ENCODE results near the gene LPP. TPM values are rescaled to one million over a fixed set of nuclear protein-coding genes. Genes with fewer than 3 reads are reported as not detected.

The LPP gene
- total RNA-seq, 1 experiment from 2014 or later: 264 TPM

GRCh38 chr3:188327433-188327832, 173.5 kb downstream of the LPP start:
- Mint-ChIP-seq H3K27ac (ENCODE audit: unreplicated experiment) (no peak overlapping the region), H3K36me3 (ENCODE audit: insufficient read depth, unreplicated experiment) (peaks cover 3% of the 10 kb centered on the region), H3K9me3 (ENCODE audit: low read depth, unreplicated experiment) (no peaks in the 10 kb centered on the region), H3K4me3 (ENCODE audit: low read depth, unreplicated experiment) (no peak overlapping the region), H3K4me1 (ENCODE audit: low read depth, unreplicated experiment) (peaks cover 25% of the 10 kb centered on the region), H3K27me3 (ENCODE audit: unreplicated experiment) (no peaks in the 10 kb centered on the region)
- CTCF ChIA-PET: no interaction called here
- DNase-seq: no peak
- BruUV-seq (replicated peaks): no TSS peak
- intact Hi-C loops (cut with micrococcal nuclease; ENCODE audit: unreplicated experiment): no loop called here
- TF ChIP-seq CTCF (IDR thresholded peaks at IDR 0.05; ENCODE audit: unreplicated experiment): no peak

- Mint-ChIP-seq H3K36me3 (ENCODE audit: insufficient read depth, unreplicated experiment) (peaks cover 3% of the 10 kb centered on the region), H3K4me3 (ENCODE audit: low read depth, unreplicated experiment) (no peak overlapping the region), H3K9me3 (ENCODE audit: low read depth, unreplicated experiment) (no peaks in the 10 kb centered on the region), H3K4me1 (ENCODE audit: low read depth, unreplicated experiment) (peaks cover 10% of the 10 kb centered on the region), H3K27me3 (ENCODE audit: unreplicated experiment) (no peaks in the 10 kb centered on the region), H3K27ac (ENCODE audit: unreplicated experiment) (no peak overlapping the region)
- BruUV-seq (replicated peaks): no TSS peak
- CTCF ChIA-PET: interaction anchor here (0.5 to 0.6 kb wide), 2 partner anchors 100 to 111 kb away, joined by 3 read pairs; no protein-coding TSS in a partner anchor
- no peak for TF ChIP-seq CTCF (IDR thresholded peaks at IDR 0.05; ENCODE audit: unreplicated experiment)
- no peak for DNase-seq
- intact Hi-C loops (cut with micrococcal nuclease; ENCODE audit: unreplicated experiment): no loop called here
These were observed 176.2 kb downstream of the LPP start for GRCh38 chr3:188330138-188330537.

GRCh38 chr3:188331166-188331565, 177.2 kb downstream of the LPP start:
- Mint-ChIP-seq H3K36me3 (ENCODE audit: insufficient read depth, unreplicated experiment) (peaks cover 3% of the 10 kb centered on the region), H3K9me3 (ENCODE audit: low read depth, unreplicated experiment) (no peaks in the 10 kb centered on the region), H3K4me3 (ENCODE audit: low read depth, unreplicated experiment) (no peak overlapping the region), H3K4me1 (ENCODE audit: low read depth, unreplicated experiment) (peaks cover 20% of the 10 kb centered on the region), H3K27ac (ENCODE audit: unreplicated experiment) (no peak overlapping the region), H3K27me3 (ENCODE audit: unreplicated experiment) (no peaks in the 10 kb centered on the region)
- no TSS peak for BruUV-seq (replicated peaks)
- no peak for DNase-seq
- TF ChIP-seq CTCF (IDR thresholded peaks at IDR 0.05; ENCODE audit: unreplicated experiment): no peak
- CTCF ChIA-PET: interaction anchor here (0.5 kb wide), 1 partner anchor 462 kb away, joined by 3 read pairs; no protein-coding TSS in a partner anchor
- intact Hi-C loops (cut with micrococcal nuclease; ENCODE audit: unreplicated experiment): no loop called here

- no peak for TF ChIP-seq CTCF (IDR thresholded peaks at IDR 0.05; ENCODE audit: unreplicated experiment)
- no peaks in the 10 kb centered on the region for H3K27me3 Mint-ChIP-seq (ENCODE audit: unreplicated experiment)
- H3K4me1 Mint-ChIP-seq (ENCODE audit: low read depth, unreplicated experiment): peaks cover 29% of the 10 kb centered on the region
- H3K27ac Mint-ChIP-seq (ENCODE audit: unreplicated experiment): no peak overlapping the region
- H3K36me3 Mint-ChIP-seq (ENCODE audit: insufficient read depth, unreplicated experiment): peaks cover 3% of the 10 kb centered on the region
- CTCF ChIA-PET: no interaction called here
- no peak for DNase-seq
- H3K4me3 Mint-ChIP-seq (ENCODE audit: low read depth, unreplicated experiment): no peak overlapping the region
- no TSS peak for BruUV-seq (replicated peaks)
- intact Hi-C loops (cut with micrococcal nuclease; ENCODE audit: unreplicated experiment): no loop called here
- H3K9me3 Mint-ChIP-seq (ENCODE audit: low read depth, unreplicated experiment): no peaks in the 10 kb centered on the region
These were observed 178.1 kb downstream of the LPP start for GRCh38 chr3:188332085-188332484.
